DOHH2 (cell line): ENCODE results near the gene WFDC11.
"Not testable (repeated sequence)": the region's sequence is repeated elsewhere in the genome, so short reads cannot be mapped to it uniquely, and the experiment has no call there.

Experiments
- H3F3A ChIP-seq: fragments of 200-600 bp; sonication (generic), shearing (Covaris generic); 2 replicates; pipeline ENCODE4 v1.6.0; 2016; ENCODE audit warnings: antibody characterized with exemption, mild to moderate bottlenecking; ENCODE audit not compliant: control insufficient read depth, insufficient read depth
- H3K27ac ChIP-seq: fragments of 200-600 bp; sonication (generic); 2 replicates; pipeline ENCODE4 v1.5.1; 2014; ENCODE audit warnings: low read depth, mild to moderate bottlenecking, low read length, moderate library complexity
- H3K27me3 ChIP-seq: fragments of 200-600 bp; sonication (generic); 2 replicates; pipeline ENCODE4 v1.6.1; 2014; ENCODE audit warnings: mild to moderate bottlenecking, low read length, mixed read lengths; ENCODE audit not compliant: control insufficient read depth
- H3K36me3 ChIP-seq: fragments of 200-600 bp; sonication (generic); 2 replicates; pipeline ENCODE4 v1.6.1; 2014; ENCODE audit warnings: mild to moderate bottlenecking, low read length, moderate library complexity, mixed read lengths; ENCODE audit not compliant: control insufficient read depth
- H3K4me1 ChIP-seq: fragments of 200-600 bp; sonication (generic); 2 replicates; pipeline ENCODE4 v1.6.1; 2014; ENCODE audit warnings: mild to moderate bottlenecking, low read length, mixed read lengths; ENCODE audit not compliant: control insufficient read depth
- H3K4me2 ChIP-seq: fragments of 200-600 bp; sonication (generic); 2 replicates; pipeline ENCODE4 v1.6.0; 2014; ENCODE audit warnings: mild to moderate bottlenecking, low read length, moderate library complexity
- H3K4me3 ChIP-seq: fragments of 200-600 bp; sonication (generic); 2 replicates; pipeline ENCODE4 v1.5.1; 2014; ENCODE audit warnings: mild to moderate bottlenecking, low read length, mixed read lengths
- H3K79me2 ChIP-seq: fragments of 200-600 bp; sonication (generic); 2 replicates; pipeline ENCODE4 v1.6.1; 2014; ENCODE audit warnings: mild to moderate bottlenecking, low read length, mixed read lengths; ENCODE audit not compliant: control insufficient read depth
- H3K9me2 ChIP-seq: fragments of 200-600 bp; sonication (generic); replicated peaks from 2 replicates; pipeline ENCODE4 v1.6.1; 2014; ENCODE audit warnings: mild to moderate bottlenecking, low read length, mixed read lengths; ENCODE audit not compliant: control insufficient read depth
- H3K9me3 ChIP-seq: fragments of 200-600 bp; sonication (generic); 2 replicates; pipeline ENCODE4 v1.6.1; 2014; ENCODE audit warnings: antibody characterized with exemption, low read length, mixed read lengths; ENCODE audit not compliant: control insufficient read depth, insufficient read depth
- H4K20me1 ChIP-seq: fragments of 200-600 bp; sonication (generic); 2 replicates; pipeline ENCODE4 v1.6.0; 2014; ENCODE audit warnings: low read depth, mild to moderate bottlenecking, antibody characterized with exemption, low read length, moderate library complexity; ENCODE audit not compliant: control insufficient read depth, insufficient read depth
- CTCF ChIP-seq: fragments of 200-600 bp; sonication (generic); IDR thresholded peaks from one replicate; pipeline ENCODE4 v1.5.1; 2014; ENCODE audit warnings: antibody characterized with exemption, mild to moderate bottlenecking, low read depth, low read length; ENCODE audit not compliant: poor library complexity, severe bottlenecking
- EZH2phosphoT487 ChIP-seq: fragments of 200-600 bp; sonication (generic); IDR thresholded peaks from 2 replicates; pipeline ENCODE4 v1.6.1; 2017; ENCODE audit warnings: borderline replicate concordance, mild to moderate bottlenecking, antibody characterized with exemption, low read length, moderate library complexity, mixed read lengths

The WFDC11 gene

GRCh38 chr20:45701104-45701503 is 31.1 kb upstream of the WFDC11 start:
- H3K4me3 ChIP-seq = no peak overlapping the region

DNA sequence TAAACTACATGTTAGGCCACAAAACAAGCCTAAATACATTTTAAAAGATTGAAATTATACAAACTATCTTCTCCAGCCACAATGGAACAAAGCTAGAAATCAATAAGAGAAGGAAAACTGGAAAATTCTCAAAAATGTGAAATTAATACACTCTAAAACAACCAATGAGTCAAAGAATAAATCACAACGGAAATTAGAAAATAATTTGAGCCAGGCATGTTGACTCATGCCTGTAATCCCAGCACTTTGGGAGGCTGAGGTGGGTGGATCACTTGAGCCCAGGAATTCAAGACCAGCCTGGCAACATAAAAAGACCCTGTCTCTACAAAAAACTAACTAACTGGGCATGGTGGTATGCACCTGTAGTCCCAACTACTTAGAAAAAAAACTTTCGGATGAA is 25.5 kb upstream of the WFDC11 start:
- no peak overlapping the region for H3K4me3 ChIP-seq
- H3K9me2 ChIP-seq = no peaks in the 10 kb centered on the region
- TF ChIP-seq CTCF = no peak
- H3K27me3 ChIP-seq = no peaks in the 10 kb centered on the region
- no peaks in the 10 kb centered on the region for H3K79me2 ChIP-seq
- H3K4me2 ChIP-seq = no peak overlapping the region
- no peaks in the 10 kb centered on the region for H3K9me3 ChIP-seq
- H3K27ac ChIP-seq = no peak overlapping the region
- no peaks in the 10 kb centered on the region for H3K4me1 ChIP-seq
- H3F3A ChIP-seq = no peaks in the 10 kb centered on the region
- H4K20me1 ChIP-seq = no peaks in the 10 kb centered on the region
- H3K36me3 ChIP-seq = no peaks in the 10 kb centered on the region

More at GRCh38 chr20:45701104-45701503, 31.1 kb upstream of the WFDC11 start:
- Histone ChIP-seq H3K36me3 (no peaks in the 10 kb centered on the region), H3K27ac (no peak overlapping the region), H3K79me2 (no peaks in the 10 kb centered on the region), H3F3A (no peaks in the 10 kb centered on the region), H3K4me2 (no peak overlapping the region), H3K27me3 (peaks cover 8% of the 10 kb centered on the region; the same call in 1 of the 2 replicates), H3K4me1 (no peaks in the 10 kb centered on the region), H3K9me3 (no peaks in the 10 kb centered on the region), H4K20me1 (no peaks in the 10 kb centered on the region), H3K9me2 (no peaks in the 10 kb centered on the region)
- no peak for TF ChIP-seq CTCF
- no peak for TF ChIP-seq EZH2phosphoT487

GRCh38 chr20:45693346-45693745 is 23.3 kb upstream of the WFDC11 start:
- not testable (repeated sequence) for H3K9me2 ChIP-seq

GRCh38 chr20:45685896-45686295 is 15.9 kb upstream of the WFDC11 start:
- no peaks in the 10 kb centered on the region for H3K36me3 ChIP-seq
- H3K79me2 ChIP-seq = no peaks in the 10 kb centered on the region
- H3K9me2 ChIP-seq = no peaks in the 10 kb centered on the region
- H3K4me1 ChIP-seq = no peaks in the 10 kb centered on the region
- H3K27ac ChIP-seq = no peak overlapping the region
- no peaks in the 10 kb centered on the region for H3K9me3 ChIP-seq
- H3K4me2 ChIP-seq = no peak overlapping the region
- TF ChIP-seq CTCF (no peak), EZH2phosphoT487 (no peak)
- H3K4me3 ChIP-seq = no peak overlapping the region
- no peaks in the 10 kb centered on the region for H4K20me1 ChIP-seq
- no peaks in the 10 kb centered on the region for H3F3A ChIP-seq
- no peaks in the 10 kb centered on the region for H3K27me3 ChIP-seq

More at GRCh38 chr20:45693346-45693745, 23.3 kb upstream of the WFDC11 start:
- H3K4me3 ChIP-seq, H3K9me3 ChIP-seq, H3K79me2 ChIP-seq, H3K36me3 ChIP-seq, H3K27ac ChIP-seq, H3K4me2 ChIP-seq, H3K4me1 ChIP-seq, H3F3A ChIP-seq, H4K20me1 ChIP-seq, H3K27me3 ChIP-seq: not testable (repeated sequence)
